ENCODE results near the gene EIF3I.

The EIF3I gene

DNA sequence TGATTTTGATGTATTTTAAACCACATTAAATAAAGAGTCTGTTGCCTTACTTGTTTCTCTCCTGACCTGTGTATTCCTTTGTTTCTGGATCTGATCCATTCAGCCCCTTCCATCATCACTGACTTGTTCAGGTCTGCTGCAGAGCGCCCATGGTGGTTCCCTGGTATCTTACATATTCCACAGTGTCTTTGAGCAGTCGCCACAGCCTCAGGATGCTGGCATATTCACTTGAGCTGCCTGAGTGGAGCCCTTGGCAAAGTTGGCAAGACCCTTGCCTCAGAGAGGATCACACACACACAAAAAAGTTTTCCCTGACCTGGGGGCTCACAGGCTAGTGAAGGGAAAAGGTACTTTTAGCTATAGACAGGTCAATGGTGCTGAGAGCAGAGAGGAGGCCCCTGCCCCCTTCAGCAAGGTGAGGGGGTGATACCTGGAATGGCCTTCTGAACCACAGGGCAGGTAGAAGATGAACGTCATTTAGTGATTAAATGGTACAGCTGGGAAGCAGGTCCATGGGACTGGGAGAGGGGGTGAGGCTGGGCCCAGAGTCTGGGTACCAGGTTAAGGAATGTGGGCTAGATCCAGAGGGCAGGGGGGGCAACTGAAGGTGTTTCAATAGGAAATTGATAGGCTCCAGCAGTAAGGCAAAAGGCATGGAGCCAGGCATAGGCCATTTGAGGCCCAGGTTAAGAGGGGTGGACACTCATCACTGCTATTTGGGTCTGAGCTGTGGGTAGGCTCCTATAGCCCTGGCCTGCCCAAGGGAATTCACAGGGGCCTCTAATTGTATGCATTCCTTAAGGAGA, 23.8 kb upstream of the EIF3I start:
- DNase-seq, result no peak

GRCh38 chr1:32199043-32199716, 23.0 kb upstream of the EIF3I start:
- no peak for DNase-seq

DNA sequence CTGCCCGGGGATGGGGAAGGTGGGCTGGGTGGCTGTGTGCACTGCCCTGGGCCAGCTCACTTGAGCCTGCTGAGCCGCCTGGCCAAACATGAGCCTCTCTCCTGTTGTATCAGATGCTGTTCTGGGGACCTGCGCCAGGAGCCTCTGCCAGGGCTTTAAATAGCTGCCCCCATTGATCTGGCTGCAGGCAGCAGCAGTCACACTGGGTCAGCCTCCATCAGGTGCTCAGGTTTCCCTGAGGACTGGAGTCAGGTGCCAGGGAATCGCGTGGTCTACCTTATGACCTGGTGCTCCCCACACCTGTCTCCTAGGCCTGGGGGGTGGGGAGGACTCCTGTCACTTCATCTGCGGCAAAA, 22.5 kb upstream of the EIF3I start:
- no peak for DNase-seq

DNA sequence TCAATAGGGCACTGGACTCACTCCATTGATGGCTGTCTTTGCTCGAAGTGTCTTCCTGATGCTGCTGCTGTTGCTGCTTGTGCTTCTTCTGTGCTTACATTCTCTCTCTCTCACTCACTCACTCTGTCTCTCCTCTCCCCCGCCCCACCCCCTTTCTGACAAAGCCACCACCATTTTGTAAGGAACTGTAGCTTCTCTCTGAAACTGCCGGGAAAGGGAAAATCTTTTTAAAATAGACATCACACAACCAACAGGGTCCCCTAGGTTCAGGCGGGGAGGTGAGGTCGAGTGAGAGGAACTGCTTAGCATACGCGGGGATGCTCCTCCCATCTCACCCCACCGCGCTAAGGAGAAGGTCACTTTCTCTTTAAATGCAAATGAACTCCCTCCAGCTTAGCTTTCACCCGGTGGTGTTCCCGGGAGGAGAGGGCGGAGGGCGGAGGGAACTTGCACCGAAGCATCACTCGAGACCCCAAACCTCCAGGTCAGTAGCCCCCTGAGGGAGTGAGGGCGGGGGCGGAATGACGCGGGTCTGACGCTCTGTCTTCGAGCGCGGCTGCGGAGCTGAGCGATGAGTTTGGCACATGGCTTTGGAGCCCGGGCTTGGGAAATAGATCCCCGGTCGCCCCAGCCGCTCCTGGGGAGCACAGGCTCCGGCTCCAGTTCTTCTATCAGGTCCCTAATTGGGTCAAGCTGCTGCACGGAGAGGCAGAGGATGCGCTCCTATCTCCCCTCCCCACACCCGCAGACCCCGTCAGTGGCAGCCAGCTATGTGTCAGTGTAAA, 21.8 kb upstream of the EIF3I start, which contains the start of gene CCDC28B:
Gene CCDC28B, plus strand, starts transcription at position 370 of the 785 bp plus-strand sequence. CDS start 1,341 bp downstream, outside the sequence.
- peak; percentile 30 for DNase-seq

- DNase-seq, result peak; percentile 59
These were observed 21.0 kb upstream of the EIF3I start for GRCh38 chr1:32201011-32201855.

- DNase-seq, result no peak
These were observed 17.3 kb upstream of the EIF3I start for GRCh38 chr1:32204943-32205361.

GRCh38 chr1:32205401-32206370, 16.5 kb upstream of the EIF3I start, which contains the start of gene IQCC:
TSS of gene IQCC (plus strand) at chr1:32205671. CDS start at chr1:32205682, 11 bp downstream.
- peak; percentile 76 for DNase-seq

- no peak for DNase-seq
These were observed 13.7 kb upstream of the EIF3I start for GRCh38 chr1:32208469-32208868.

DNA sequence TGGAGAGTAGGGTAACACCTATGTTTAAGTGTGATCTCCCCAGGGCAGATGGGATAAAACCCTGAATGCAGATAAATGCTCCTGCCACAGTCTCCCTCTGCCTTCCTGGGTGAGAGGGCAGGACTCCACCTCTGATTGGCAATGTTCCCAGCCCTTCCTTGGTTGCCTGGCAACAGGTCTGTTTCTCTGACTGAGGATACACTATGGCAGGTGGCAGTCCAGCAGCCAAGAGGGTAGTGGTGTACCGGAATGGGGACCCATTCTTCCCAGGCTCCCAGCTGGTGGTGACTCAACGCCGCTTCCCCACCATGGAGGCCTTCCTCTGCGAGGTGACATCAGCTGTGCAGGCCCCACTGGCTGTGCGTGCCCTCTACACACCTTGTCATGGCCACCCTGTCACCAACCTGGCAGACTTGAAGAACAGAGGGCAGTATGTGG, 13.3 kb upstream of the EIF3I start, which contains the start of gene DCDC2B:
Gene DCDC2B, plus strand, starts transcription at position 199 of the 438 bp plus-strand sequence. Its CDS starts 5 bp downstream, at position 204.
- no peak for DNase-seq

- DNase-seq, result no peak
These were observed 6.4 kb upstream of the EIF3I start for GRCh38 chr1:32215629-32216480.

- DNase-seq, result no peak
These were observed 5.6 kb upstream of the EIF3I start for GRCh38 chr1:32216566-32216965.

- no peak for DNase-seq
These were observed 3.2 kb upstream of the EIF3I start for GRCh38 chr1:32219022-32219421.

- DNase-seq, result no peak
These were observed 1.2 kb upstream of the EIF3I start for GRCh38 chr1:32220746-32221580.

GRCh38 chr1:32221581-32221979, 627 bp upstream of the EIF3I start:
- no peak for DNase-seq

GRCh38 chr1:32223683-32224082, 1.5 kb downstream of the EIF3I start:
- DNase-seq, result no peak

DNA sequence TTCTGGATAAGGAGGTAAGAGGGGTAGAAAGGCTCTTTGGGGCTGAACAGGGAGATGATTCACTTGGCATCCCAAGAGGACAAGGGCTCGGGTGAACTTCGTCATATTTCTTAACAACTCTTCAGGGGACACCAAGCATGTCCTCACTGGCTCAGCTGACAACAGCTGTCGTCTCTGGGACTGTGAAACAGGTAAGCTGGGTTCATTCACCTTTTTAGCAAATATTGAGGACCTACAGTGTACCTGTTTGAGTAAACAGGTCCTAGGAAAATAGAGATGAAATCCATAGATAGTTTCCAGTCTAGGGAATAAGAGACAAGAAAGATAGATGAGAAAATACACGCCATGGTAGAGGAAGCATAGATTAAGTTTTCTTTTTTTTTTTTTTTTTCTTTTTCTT, 2.1 kb downstream of the EIF3I start:
- no peak for DNase-seq

DNA sequence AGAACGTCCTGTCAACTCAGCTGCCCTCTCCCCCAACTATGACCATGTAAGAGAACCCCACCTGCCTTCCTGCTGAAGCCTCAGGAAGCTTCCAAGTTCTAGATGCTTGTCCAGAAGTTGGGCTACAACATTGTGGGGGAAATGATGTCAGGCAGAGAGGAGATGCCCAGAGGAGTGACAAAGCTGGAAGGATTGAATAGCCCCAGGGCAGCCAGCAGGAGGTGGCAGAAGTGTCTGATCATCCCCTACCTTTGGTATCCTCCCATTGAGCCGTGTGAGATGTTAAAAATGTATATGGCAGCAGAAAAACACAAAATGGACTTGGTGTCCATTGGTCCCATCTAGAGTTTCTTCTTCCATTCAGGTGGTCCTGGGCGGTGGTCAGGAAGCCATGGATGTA, 6.6 kb downstream of the EIF3I start:
- no peak for DNase-seq

DNA sequence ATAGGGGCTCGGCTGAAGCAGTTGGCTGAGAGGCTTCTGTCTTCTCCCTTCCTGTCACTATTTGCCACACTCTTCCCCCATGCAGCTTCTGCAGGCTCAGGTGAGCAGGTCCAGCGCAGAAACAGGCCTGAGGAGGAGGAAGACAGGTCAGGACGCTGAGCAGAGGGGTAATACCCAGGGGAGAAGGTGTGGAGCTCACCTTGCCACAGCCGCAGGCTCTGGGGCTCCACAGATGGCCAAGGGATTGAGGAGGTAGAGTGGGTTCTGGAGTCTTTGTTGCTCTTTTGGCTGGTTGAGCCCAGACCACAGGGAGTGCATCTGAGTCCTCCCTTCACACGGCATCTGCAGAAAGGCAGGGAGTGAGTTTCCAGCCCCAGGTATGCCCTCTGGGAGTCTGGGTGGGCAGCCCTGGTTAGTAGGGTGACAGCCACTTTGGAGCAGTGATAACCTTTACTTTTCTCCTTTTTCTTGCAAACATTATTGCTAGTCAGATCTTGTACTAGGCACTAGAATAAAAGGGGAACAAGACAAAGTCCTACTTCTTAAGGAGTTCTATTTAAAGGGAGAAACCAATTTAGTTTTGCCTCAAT, 9.7 kb downstream of the EIF3I start:
- DNase-seq, result no peak
